HEK293 (cell line): ENCODE measurements around the gene ZC3H10.
A peak's percentile ranks its signal among the peaks of the same experiment; 100 is the strongest.

Experiments
- GFI1B ChIP-seq: fragments of 450-650 bp; formaldehyde crosslinking; IDR thresholded peaks from 2 replicates; pipeline ENCODE4 v1.5.1; 2016; ENCODE audit warnings: missing biosample characterization, missing genetic modification characterization
- GLIS1 ChIP-seq: fragments of 450-650 bp; formaldehyde crosslinking; IDR thresholded peaks from 2 replicates; pipeline ENCODE4 v1.5.1; 2016; ENCODE audit warnings: missing biosample characterization, missing genetic modification characterization
- HOXC10 ChIP-seq: sonication (generic); formaldehyde crosslinking; IDR thresholded peaks from 2 replicates; pipeline ENCODE4 v1.8.1; 2023; ENCODE audit warnings: mild to moderate bottlenecking, missing genetic modification reagents
- KLF7 ChIP-seq: fragments of 450-650 bp; formaldehyde crosslinking; IDR thresholded peaks from 2 replicates; pipeline ENCODE4 v1.5.1; 2016; ENCODE audit warnings: missing biosample characterization, missing genetic modification characterization, borderline replicate concordance
- KLF8 ChIP-seq: fragments of 450-650 bp; formaldehyde crosslinking; IDR thresholded peaks from 2 replicates; pipeline ENCODE4 v1.5.1; 2016; ENCODE audit warnings: missing biosample characterization, missing genetic modification characterization
- OSR2 ChIP-seq: fragments of 450-650 bp; formaldehyde crosslinking; IDR thresholded peaks from 2 replicates; pipeline ENCODE4 v1.5.1; 2016; ENCODE audit warnings: missing biosample characterization, missing genetic modification characterization
- PRDM1 ChIP-seq: fragments of 450-650 bp; formaldehyde crosslinking; IDR thresholded peaks from 2 replicates; pipeline ENCODE4; 2016; ENCODE audit warnings: missing biosample characterization, missing genetic modification characterization
- PRDM10 ChIP-seq: fragments of 450-650 bp; formaldehyde crosslinking; IDR thresholded peaks from 2 replicates; pipeline ENCODE4 v1.5.1; 2016; ENCODE audit warnings: missing biosample characterization, missing genetic modification characterization
- SCRT1 ChIP-seq: fragments of 450-650 bp; formaldehyde crosslinking; IDR thresholded peaks from 2 replicates; pipeline ENCODE4 v1.5.1; 2016; ENCODE audit warnings: missing biosample characterization, missing genetic modification characterization, borderline replicate concordance
- SP7 ChIP-seq: fragments of 450-650 bp; formaldehyde crosslinking; IDR thresholded peaks from 2 replicates; pipeline ENCODE4 v1.5.1; 2016; ENCODE audit warnings: missing biosample characterization, missing genetic modification characterization
- ZBTB7A ChIP-seq: fragments of 450-650 bp; formaldehyde crosslinking; IDR thresholded peaks from 2 replicates; pipeline ENCODE4 v1.5.1; 2016; ENCODE audit warnings: low read depth, missing biosample characterization, missing genetic modification characterization
- ZBTB8A ChIP-seq: fragments of 450-650 bp; formaldehyde crosslinking; IDR thresholded peaks from 2 replicates; pipeline ENCODE4 v1.5.1; 2016; ENCODE audit warnings: missing biosample characterization, missing genetic modification characterization
- ZIC2 ChIP-seq: fragments of 450-650 bp; formaldehyde crosslinking; IDR thresholded peaks from 2 replicates; pipeline ENCODE4 v1.5.1; 2016; ENCODE audit warnings: missing biosample characterization, missing genetic modification characterization
- ZNF112 ChIP-seq: fragments of 450-650 bp; formaldehyde crosslinking; IDR thresholded peaks from 2 replicates; pipeline ENCODE4 v1.5.0; 2017; ENCODE audit warnings: missing biosample characterization, missing genetic modification characterization
- ZNF146 ChIP-seq: fragments of 450-650 bp; formaldehyde crosslinking; IDR thresholded peaks from 2 replicates; pipeline ENCODE4 v1.5.1; 2016; ENCODE audit warnings: missing biosample characterization, missing genetic modification characterization
- ZNF23 ChIP-seq: fragments of 450-650 bp; formaldehyde crosslinking; IDR thresholded peaks from 2 replicates; pipeline ENCODE4 v1.5.1; 2016; ENCODE audit warnings: missing biosample characterization, missing genetic modification characterization, borderline replicate concordance
- ZNF266 ChIP-seq: fragments of 450-650 bp; formaldehyde crosslinking; IDR thresholded peaks from 2 replicates; pipeline ENCODE4 v1.5.1; 2016; ENCODE audit warnings: missing biosample characterization, missing genetic modification characterization, low read depth
- ZNF394 ChIP-seq: fragments of 450-650 bp; formaldehyde crosslinking; IDR thresholded peaks from 2 replicates; pipeline ENCODE4 v1.5.1; 2016; ENCODE audit warnings: missing biosample characterization, missing genetic modification characterization, mild to moderate bottlenecking, moderate library complexity, borderline replicate concordance
- ZNF398 ChIP-seq: fragments of 450-650 bp; formaldehyde crosslinking; IDR thresholded peaks from 2 replicates; pipeline ENCODE4 v1.5.1; 2017; ENCODE audit warnings: missing biosample characterization, missing genetic modification characterization
- ZNF548 ChIP-seq: fragments of 450-650 bp; formaldehyde crosslinking; IDR thresholded peaks from 2 replicates; pipeline ENCODE4 v1.5.1; 2016; ENCODE audit warnings: missing biosample characterization, missing genetic modification characterization
- ZNF596 ChIP-seq: fragments of 450-650 bp; IDR thresholded peaks from 2 replicates; pipeline ENCODE4 v1.5.0; 2018; ENCODE audit warnings: missing biosample characterization, mild to moderate bottlenecking, missing genetic modification characterization, moderate library complexity
- ZNF76 ChIP-seq: fragments of 450-650 bp; formaldehyde crosslinking; IDR thresholded peaks from 2 replicates; pipeline ENCODE4; 2016; ENCODE audit warnings: low read depth, missing biosample characterization, missing genetic modification characterization, borderline replicate concordance
- ZNF837 ChIP-seq: fragments of 450-650 bp; formaldehyde crosslinking; IDR thresholded peaks from 2 replicates; pipeline ENCODE4 v1.5.1; 2016; ENCODE audit warnings: missing biosample characterization, missing genetic modification characterization
- TF ChIP-seq, protein P1 (sequence below): fragments of 450-650 bp; formaldehyde crosslinking; IDR thresholded peaks from 2 replicates; pipeline ENCODE4 v1.5.1; 2016; ENCODE audit warnings: missing biosample characterization, missing genetic modification characterization
- TF ChIP-seq, protein P2 (sequence below): fragments of 450-650 bp; formaldehyde crosslinking; conservative IDR thresholded peaks from 2 replicates; pipeline ENCODE4 v1.5.1; 2016; ENCODE audit warnings: low read depth, missing biosample characterization, missing genetic modification characterization
- TF ChIP-seq, protein P3 (sequence below): sonication (generic); formaldehyde crosslinking; IDR thresholded peaks from 2 replicates; pipeline ENCODE4 v1.8.1; 2022; ENCODE audit warnings: mild to moderate bottlenecking, moderate library complexity, missing genetic modification reagents

The ZC3H10 gene

GRCh38 chr12:56104109-56104814 is 13.8 kb upstream of the ZC3H10 start, which contains the start of gene PA2G4 (continued):
- TF ChIP-seq, protein P1, sequence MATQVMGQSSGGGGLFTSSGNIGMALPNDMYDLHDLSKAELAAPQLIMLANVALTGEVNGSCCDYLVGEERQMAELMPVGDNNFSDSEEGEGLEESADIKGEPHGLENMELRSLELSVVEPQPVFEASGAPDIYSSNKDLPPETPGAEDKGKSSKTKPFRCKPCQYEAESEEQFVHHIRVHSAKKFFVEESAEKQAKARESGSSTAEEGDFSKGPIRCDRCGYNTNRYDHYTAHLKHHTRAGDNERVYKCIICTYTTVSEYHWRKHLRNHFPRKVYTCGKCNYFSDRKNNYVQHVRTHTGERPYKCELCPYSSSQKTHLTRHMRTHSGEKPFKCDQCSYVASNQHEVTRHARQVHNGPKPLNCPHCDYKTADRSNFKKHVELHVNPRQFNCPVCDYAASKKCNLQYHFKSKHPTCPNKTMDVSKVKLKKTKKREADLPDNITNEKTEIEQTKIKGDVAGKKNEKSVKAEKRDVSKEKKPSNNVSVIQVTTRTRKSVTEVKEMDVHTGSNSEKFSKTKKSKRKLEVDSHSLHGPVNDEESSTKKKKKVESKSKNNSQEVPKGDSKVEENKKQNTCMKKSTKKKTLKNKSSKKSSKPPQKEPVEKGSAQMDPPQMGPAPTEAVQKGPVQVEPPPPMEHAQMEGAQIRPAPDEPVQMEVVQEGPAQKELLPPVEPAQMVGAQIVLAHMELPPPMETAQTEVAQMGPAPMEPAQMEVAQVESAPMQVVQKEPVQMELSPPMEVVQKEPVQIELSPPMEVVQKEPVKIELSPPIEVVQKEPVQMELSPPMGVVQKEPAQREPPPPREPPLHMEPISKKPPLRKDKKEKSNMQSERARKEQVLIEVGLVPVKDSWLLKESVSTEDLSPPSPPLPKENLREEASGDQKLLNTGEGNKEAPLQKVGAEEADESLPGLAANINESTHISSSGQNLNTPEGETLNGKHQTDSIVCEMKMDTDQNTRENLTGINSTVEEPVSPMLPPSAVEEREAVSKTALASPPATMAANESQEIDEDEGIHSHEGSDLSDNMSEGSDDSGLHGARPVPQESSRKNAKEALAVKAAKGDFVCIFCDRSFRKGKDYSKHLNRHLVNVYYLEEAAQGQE (tag by site-specific recombination): 0 out of 2 replicates have a peak, but pooled peaks have one; percentile 46
- TF ChIP-seq KLF8 (peak; percentile 75; the same call in 1 of the 2 replicates), PRDM10 (tag by site-specific recombination) (peak; percentile 88), ZBTB8A (tag by site-specific recombination) (peak; percentile 88), ZNF146 (tag by site-specific recombination) (no peak), ZNF548 (no peak), SP7 (tag by site-specific recombination) (peak; percentile 68), ZNF596 (0 out of 2 replicates have a peak, but pooled peaks have one; percentile 37), ZNF112 (tag by site-specific recombination) (no peak), HOXC10 (CRISPR knock-in tag) (no peak), ZNF394 (tag by site-specific recombination) (peak; percentile 66), ZNF837 (tag by site-specific recombination) (no peak), PRDM1 (tag by site-specific recombination) (peak; percentile 85), ZNF266 (tag by site-specific recombination) (no peak), ZNF23 (tag by site-specific recombination) (no peak), ZNF398 (peak; percentile 17; the same call in 1 of the 2 replicates), ZNF76 (tag by site-specific recombination) (peak; percentile 99), GLIS1 (tag by site-specific recombination) (peak; percentile 86), OSR2 (tag by site-specific recombination) (no peak), GFI1B (no peak), ZBTB7A (0 out of 2 replicates have a peak, but pooled peaks have one; percentile 60), ZIC2 (peak; percentile 68; the same call in 1 of the 2 replicates), KLF7 (tag by site-specific recombination) (peak; percentile 58; the same call in 1 of the 2 replicates), SCRT1 (tag by site-specific recombination) (peak; percentile 51; the same call in 1 of the 2 replicates)
- TF ChIP-seq, protein P2, sequence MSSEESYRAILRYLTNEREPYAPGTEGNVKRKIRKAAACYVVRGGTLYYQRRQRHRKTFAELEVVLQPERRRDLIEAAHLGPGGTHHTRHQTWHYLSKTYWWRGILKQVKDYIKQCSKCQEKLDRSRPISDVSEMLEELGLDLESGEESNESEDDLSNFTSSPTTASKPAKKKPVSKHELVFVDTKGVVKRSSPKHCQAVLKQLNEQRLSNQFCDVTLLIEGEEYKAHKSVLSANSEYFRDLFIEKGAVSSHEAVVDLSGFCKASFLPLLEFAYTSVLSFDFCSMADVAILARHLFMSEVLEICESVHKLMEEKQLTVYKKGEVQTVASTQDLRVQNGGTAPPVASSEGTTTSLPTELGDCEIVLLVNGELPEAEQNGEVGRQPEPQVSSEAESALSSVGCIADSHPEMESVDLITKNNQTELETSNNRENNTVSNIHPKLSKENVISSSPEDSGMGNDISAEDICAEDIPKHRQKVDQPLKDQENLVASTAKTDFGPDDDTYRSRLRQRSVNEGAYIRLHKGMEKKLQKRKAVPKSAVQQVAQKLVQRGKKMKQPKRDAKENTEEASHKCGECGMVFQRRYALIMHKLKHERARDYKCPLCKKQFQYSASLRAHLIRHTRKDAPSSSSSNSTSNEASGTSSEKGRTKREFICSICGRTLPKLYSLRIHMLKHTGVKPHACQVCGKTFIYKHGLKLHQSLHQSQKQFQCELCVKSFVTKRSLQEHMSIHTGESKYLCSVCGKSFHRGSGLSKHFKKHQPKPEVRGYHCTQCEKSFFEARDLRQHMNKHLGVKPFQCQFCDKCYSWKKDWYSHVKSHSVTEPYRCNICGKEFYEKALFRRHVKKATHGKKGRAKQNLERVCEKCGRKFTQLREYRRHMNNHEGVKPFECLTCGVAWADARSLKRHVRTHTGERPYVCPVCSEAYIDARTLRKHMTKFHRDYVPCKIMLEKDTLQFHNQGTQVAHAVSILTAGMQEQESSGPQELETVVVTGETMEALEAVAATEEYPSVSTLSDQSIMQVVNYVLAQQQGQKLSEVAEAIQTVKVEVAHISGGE (tag by site-specific recombination): 0 out of 2 replicates have a peak, but pooled peaks have one; percentile 59
- TF ChIP-seq, protein P3, sequence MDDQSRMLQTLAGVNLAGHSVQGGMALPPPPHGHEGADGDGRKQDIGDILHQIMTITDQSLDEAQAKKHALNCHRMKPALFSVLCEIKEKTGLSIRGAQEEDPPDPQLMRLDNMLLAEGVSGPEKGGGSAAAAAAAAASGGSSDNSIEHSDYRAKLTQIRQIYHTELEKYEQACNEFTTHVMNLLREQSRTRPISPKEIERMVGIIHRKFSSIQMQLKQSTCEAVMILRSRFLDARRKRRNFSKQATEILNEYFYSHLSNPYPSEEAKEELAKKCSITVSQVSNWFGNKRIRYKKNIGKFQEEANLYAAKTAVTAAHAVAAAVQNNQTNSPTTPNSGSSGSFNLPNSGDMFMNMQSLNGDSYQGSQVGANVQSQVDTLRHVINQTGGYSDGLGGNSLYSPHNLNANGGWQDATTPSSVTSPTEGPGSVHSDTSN: peak; percentile 72; the same call in 1 of the 2 replicates
